HEK293 (cell line): ENCODE results near the gene CENPP.

Experiments
- KLF9 ChIP-seq: fragments of 450-650 bp; formaldehyde crosslinking; IDR thresholded peaks from 2 replicates; pipeline ENCODE4 v1.5.1; 2016; ENCODE audit warnings: missing biosample characterization, missing genetic modification characterization, low read depth
- ZBTB1 ChIP-seq: fragments of 450-650 bp; formaldehyde crosslinking; IDR thresholded peaks from 2 replicates; pipeline ENCODE4 v1.5.1; 2016; ENCODE audit warnings: missing biosample characterization, missing genetic modification characterization
- ZNF155 ChIP-seq: fragments of 450-650 bp; formaldehyde crosslinking; IDR thresholded peaks from 2 replicates; pipeline ENCODE4 v1.5.1; 2016; ENCODE audit warnings: missing biosample characterization, missing genetic modification characterization
- ZNF48 ChIP-seq: fragments of 450-650 bp; formaldehyde crosslinking; IDR thresholded peaks from 2 replicates; pipeline ENCODE4 v1.5.1; 2016; ENCODE audit warnings: missing biosample characterization, missing genetic modification characterization
- ZNF510 ChIP-seq: fragments of 450-650 bp; formaldehyde crosslinking; IDR thresholded peaks from 2 replicates; pipeline ENCODE4 v1.5.1; 2018; ENCODE audit warnings: mild to moderate bottlenecking, missing genetic modification characterization, missing biosample characterization; ENCODE audit not compliant: insufficient replicate concordance
- ZNF701 ChIP-seq: fragments of 450-650 bp; formaldehyde crosslinking; IDR thresholded peaks from 2 replicates; pipeline ENCODE4 v1.5.1; 2016; ENCODE audit warnings: missing biosample characterization, missing genetic modification characterization
- TF ChIP-seq, protein P1 (sequence below): fragments of 450-650 bp; formaldehyde crosslinking; IDR thresholded peaks from 2 replicates; pipeline ENCODE4 v1.5.1; 2016; ENCODE audit warnings: missing biosample characterization, missing genetic modification characterization
- TF ChIP-seq, protein P2 (sequence below): fragments of 450-650 bp; formaldehyde crosslinking; IDR thresholded peaks from 2 replicates; pipeline ENCODE4 v1.5.1; 2016; ENCODE audit warnings: missing biosample characterization, missing genetic modification characterization
- TF ChIP-seq, protein P3 (sequence below): fragments of 450-650 bp; formaldehyde crosslinking; conservative IDR thresholded peaks from 2 replicates; pipeline ENCODE4 v1.5.1; 2016; ENCODE audit warnings: low read depth, missing biosample characterization, missing genetic modification characterization

DNA sequence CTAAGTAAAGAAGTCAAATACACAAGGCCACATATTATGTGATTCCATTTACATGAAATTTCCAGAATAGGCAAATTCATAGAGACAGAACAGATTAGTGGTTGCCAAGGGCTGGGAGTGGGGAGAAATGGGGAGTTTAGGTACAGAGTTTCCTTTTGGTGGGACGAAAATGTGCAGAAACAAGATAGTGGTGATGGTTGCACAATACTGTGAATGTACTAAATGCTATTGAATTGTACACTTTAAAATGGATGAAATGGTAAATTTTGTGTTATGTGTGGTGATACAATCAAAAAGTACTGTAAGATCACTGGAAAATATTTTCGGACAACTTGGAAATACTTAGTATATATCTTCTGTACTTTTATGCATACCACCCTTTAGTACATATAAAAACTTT is 195.1 kb downstream of the CENPP start:
- TF ChIP-seq ZNF701 (tag by site-specific recombination): no peak
- TF ChIP-seq, protein P1, sequence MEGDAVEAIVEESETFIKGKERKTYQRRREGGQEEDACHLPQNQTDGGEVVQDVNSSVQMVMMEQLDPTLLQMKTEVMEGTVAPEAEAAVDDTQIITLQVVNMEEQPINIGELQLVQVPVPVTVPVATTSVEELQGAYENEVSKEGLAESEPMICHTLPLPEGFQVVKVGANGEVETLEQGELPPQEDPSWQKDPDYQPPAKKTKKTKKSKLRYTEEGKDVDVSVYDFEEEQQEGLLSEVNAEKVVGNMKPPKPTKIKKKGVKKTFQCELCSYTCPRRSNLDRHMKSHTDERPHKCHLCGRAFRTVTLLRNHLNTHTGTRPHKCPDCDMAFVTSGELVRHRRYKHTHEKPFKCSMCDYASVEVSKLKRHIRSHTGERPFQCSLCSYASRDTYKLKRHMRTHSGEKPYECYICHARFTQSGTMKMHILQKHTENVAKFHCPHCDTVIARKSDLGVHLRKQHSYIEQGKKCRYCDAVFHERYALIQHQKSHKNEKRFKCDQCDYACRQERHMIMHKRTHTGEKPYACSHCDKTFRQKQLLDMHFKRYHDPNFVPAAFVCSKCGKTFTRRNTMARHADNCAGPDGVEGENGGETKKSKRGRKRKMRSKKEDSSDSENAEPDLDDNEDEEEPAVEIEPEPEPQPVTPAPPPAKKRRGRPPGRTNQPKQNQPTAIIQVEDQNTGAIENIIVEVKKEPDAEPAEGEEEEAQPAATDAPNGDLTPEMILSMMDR: no peak
- no peak for TF ChIP-seq ZNF155 (tag by site-specific recombination)
- TF ChIP-seq ZBTB1 (tag by site-specific recombination): no peak
- no peak for TF ChIP-seq KLF9 (tag by site-specific recombination)
- TF ChIP-seq, protein P2, sequence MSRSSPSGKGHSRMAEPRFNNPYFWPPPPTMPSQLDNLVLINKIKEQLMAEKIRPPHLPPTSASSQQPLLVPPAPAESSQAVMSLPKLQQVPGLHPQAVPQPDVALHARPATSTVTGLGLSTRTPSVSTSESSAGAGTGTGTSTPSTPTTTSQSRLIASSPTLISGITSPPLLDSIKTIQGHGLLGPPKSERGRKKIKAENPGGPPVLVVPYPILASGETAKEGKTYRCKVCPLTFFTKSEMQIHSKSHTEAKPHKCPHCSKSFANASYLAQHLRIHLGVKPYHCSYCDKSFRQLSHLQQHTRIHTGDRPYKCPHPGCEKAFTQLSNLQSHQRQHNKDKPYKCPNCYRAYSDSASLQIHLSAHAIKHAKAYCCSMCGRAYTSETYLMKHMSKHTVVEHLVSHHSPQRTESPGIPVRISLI (tag by site-specific recombination): no peak
- TF ChIP-seq, protein P3, sequence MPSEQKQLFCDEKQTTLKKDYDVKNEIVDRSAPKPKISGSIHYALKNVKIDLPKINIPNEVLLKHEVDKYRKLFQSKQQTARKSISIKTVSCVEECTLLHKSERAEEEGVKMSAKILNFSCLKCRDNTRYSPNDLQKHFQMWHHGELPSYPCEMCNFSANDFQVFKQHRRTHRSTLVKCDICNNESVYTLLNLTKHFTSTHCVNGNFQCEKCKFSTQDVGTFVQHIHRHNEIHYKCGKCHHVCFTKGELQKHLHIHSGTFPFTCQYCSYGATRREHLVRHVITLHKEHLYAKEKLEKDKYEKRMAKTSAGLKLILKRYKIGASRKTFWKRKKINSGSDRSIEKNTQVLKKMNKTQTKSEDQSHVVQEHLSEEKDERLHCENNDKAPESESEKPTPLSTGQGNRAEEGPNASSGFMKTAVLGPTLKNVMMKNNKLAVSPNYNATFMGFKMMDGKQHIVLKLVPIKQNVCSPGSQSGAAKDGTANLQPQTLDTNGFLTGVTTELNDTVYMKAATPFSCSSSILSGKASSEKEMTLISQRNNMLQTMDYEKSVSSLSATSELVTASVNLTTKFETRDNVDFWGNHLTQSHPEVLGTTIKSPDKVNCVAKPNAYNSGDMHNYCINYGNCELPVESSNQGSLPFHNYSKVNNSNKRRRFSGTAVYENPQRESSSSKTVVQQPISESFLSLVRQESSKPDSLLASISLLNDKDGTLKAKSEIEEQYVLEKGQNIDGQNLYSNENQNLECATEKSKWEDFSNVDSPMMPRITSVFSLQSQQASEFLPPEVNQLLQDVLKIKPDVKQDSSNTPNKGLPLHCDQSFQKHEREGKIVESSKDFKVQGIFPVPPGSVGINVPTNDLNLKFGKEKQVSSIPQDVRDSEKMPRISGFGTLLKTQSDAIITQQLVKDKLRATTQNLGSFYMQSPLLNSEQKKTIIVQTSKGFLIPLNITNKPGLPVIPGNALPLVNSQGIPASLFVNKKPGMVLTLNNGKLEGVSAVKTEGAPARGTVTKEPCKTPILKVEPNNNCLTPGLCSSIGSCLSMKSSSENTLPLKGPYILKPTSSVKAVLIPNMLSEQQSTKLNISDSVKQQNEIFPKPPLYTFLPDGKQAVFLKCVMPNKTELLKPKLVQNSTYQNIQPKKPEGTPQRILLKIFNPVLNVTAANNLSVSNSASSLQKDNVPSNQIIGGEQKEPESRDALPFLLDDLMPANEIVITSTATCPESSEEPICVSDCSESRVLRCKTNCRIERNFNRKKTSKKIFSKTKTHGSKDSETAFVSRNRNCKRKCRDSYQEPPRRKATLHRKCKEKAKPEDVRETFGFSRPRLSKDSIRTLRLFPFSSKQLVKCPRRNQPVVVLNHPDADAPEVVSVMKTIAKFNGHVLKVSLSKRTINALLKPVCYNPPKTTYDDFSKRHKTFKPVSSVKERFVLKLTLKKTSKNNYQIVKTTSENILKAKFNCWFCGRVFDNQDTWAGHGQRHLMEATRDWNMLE: no peak
- no peak for TF ChIP-seq ZNF48
- TF ChIP-seq ZNF510 (tag by site-specific recombination): no peak
